GM06990 (cell line): Measurements from ENCODE around the gene SDK2.
A peak's percentile ranks its signal among the peaks of the same experiment; 100 is the strongest.

Experiments
- DNase-seq: peaks from one replicate; pipeline ENCODE4 v3.0.0-alpha.2; 2011; ENCODE audit not compliant: insufficient read length; ENCODE audit errors: extremely low read depth
- H3K27me3 ChIP-seq: replicated peaks from 2 replicates; pipeline ENCODE4 v1.6.0; 2011; ENCODE audit warnings: low read length; ENCODE audit not compliant: control insufficient read depth, insufficient read depth
- H3K36me3 ChIP-seq: 2 replicates; pipeline ENCODE4 v1.5.1; 2011; ENCODE audit warnings: low read length; ENCODE audit not compliant: control insufficient read depth, insufficient read depth
- H3K4me3 ChIP-seq: replicated peaks from 2 replicates; pipeline ENCODE4 v1.5.1; 2011; ENCODE audit warnings: low read depth, mild to moderate bottlenecking, control low read depth, low read length
- CTCF ChIP-seq: IDR thresholded peaks from 2 replicates; pipeline ENCODE4 v1.5.1; 2011; ENCODE audit warnings: low read length, control low read depth, mild to moderate bottlenecking, inconsistent platforms; ENCODE audit not compliant: insufficient read depth, poor library complexity, severe bottlenecking

SDK2 gene

GRCh38 chr17:73430165-73430680 lies 214.0 kb downstream of the SDK2 start:
- no peaks in the 10 kb centered on the region for H3K27me3 ChIP-seq
- TF ChIP-seq CTCF: no peak
- no peaks in the 10 kb centered on the region for H3K36me3 ChIP-seq
- DNase-seq: no peak
- H3K4me3 ChIP-seq: no peak overlapping the region

GRCh38 chr17:73429440-73430164 lies 214.6 kb downstream of the SDK2 start:
- peak; percentile 35 for DNase-seq
- peak; percentile 95 for TF ChIP-seq CTCF
- H3K27me3 ChIP-seq: no peaks in the 10 kb centered on the region
- no peaks in the 10 kb centered on the region for H3K36me3 ChIP-seq
- no peak overlapping the region for H3K4me3 ChIP-seq

GRCh38 chr17:73427198-73427597 lies 217.0 kb downstream of the SDK2 start:
- Histone ChIP-seq H3K27me3 (no peaks in the 10 kb centered on the region), H3K4me3 (no peak overlapping the region), H3K36me3 (no peaks in the 10 kb centered on the region)
- DNase-seq: no peak
- TF ChIP-seq CTCF: no peak

GRCh38 chr17:73424571-73424970 lies 219.7 kb downstream of the SDK2 start:
- no peaks in the 10 kb centered on the region for H3K27me3 ChIP-seq
- DNase-seq: no peak
- H3K36me3 ChIP-seq: no peaks in the 10 kb centered on the region
- no peak for TF ChIP-seq CTCF
- H3K4me3 ChIP-seq: no peak overlapping the region

- TF ChIP-seq CTCF: no peak
- H3K4me3 ChIP-seq: no peak overlapping the region
- DNase-seq: no peak
- H3K36me3 ChIP-seq: no peaks in the 10 kb centered on the region
- H3K27me3 ChIP-seq: no peaks in the 10 kb centered on the region
These were observed 220.4 kb downstream of the SDK2 start for GRCh38 chr17:73423806-73424205.
